A549 (cell line): Measurements from ENCODE around the gene NECAB3. TPM values are rescaled to one million over a fixed set of nuclear protein-coding genes. Genes with fewer than 3 reads are reported as not detected.

Experiments used
- ATAC-seq, 2 experiments: fragments of 200-7000 bp in 1 of 2; fragments of >200 bp in 1 of 2; cut with Nextera tagmentation in 1 of 2; cut with Tn5 transposase in 1 of 2; 3 replicates each; pipeline versions ENCODE4 v1.8.0 to v1.9.1; 2018 to 2020; ENCODE audit warnings: mild to moderate bottlenecking in 1 of 2, moderate library complexity in 1 of 2
- CTCF ChIA-PET: fragments of 300-600 bp; sonication (Branson Sonifier 250); formaldehyde crosslinking; extraction: SDS; loops from one replicate; lab custom pipeline; 2021; ENCODE audit warnings: antibody characterized with exemption, inconsistent platforms; lab: Yijun Ruan, JAX
- POLR2A ChIA-PET: fragments of 350-600 bp; formaldehyde crosslinking; extraction: SDS; loops from one replicate; lab custom pipeline; 2021; ENCODE audit warnings: antibody characterized with exemption, inconsistent platforms; lab: Yijun Ruan, JAX
- DNase-seq, 2 experiments: peaks; one replicate each; pipeline versions ENCODE4 v3.0.0 to v3.0.0-alpha.2; 2011 to 2016; ENCODE audit warnings: low read depth in 1 of 2, low spot score in 1 of 2
- FAIRE-seq: peaks from 2 replicates; lab custom pipeline; 2011; peaks lifted over from hg19 to GRCh38; lab: Jason Lieb, UNC
- H3K27ac ChIP-seq, 2 experiments: fragments of >200 bp; sonication (Bioruptor Twin); formaldehyde crosslinking; 3 replicates each; pipeline ENCODE4 v1.5.1; 2016 to 2017
- H3K4me1 ChIP-seq: fragments of >200 bp; sonication (Bioruptor Twin); formaldehyde crosslinking; 3 replicates; pipeline ENCODE4 v1.6.1; 2016
- H3K4me2 ChIP-seq: fragments of >200 bp; sonication (Bioruptor Twin); formaldehyde crosslinking; 3 replicates; pipeline ENCODE4 v1.6.1; 2016
- H3K4me3 ChIP-seq: fragments of >200 bp; sonication (Bioruptor Twin); formaldehyde crosslinking; 3 replicates; pipeline ENCODE4 v1.5.1; 2016
- H3K9me3 ChIP-seq: fragments of >200 bp; sonication (Bioruptor Twin); formaldehyde crosslinking; 3 replicates; pipeline ENCODE4 v1.6.1; 2016
- BHLHE40 ChIP-seq: IDR thresholded peaks from 2 replicates; pipeline ENCODE4 v1.6.1; 2012; ENCODE audit warnings: low read depth, low read length, inconsistent platforms
- EHF ChIP-seq: fragments of 250-450 bp; sonication (Bioruptor Pico); IDR thresholded peaks from 2 replicates; pipeline ENCODE4 v1.5.0; 2020; ENCODE audit warnings: mild to moderate bottlenecking
- GATA3 ChIP-seq: IDR thresholded peaks from 2 replicates; pipeline ENCODE4 v1.6.1; 2012; ENCODE audit warnings: borderline replicate concordance
- HEYL ChIP-seq: fragments of 250-450 bp; sonication (Bioruptor Pico); IDR thresholded peaks from 2 replicates; pipeline ENCODE4 v1.8.0; 2021; ENCODE audit warnings: mild to moderate bottlenecking, moderate library complexity
- HOXB5 ChIP-seq: fragments of 250-450 bp; sonication (Bioruptor Pico); IDR thresholded peaks from 2 replicates; pipeline ENCODE4 v1.5.0; 2020; ENCODE audit warnings: mild to moderate bottlenecking, moderate library complexity
- MAFK ChIP-seq: fragments of 450-650 bp; IDR thresholded peaks from 2 replicates; pipeline ENCODE4 v1.6.1; 2014; ENCODE audit not compliant: partially characterized antibody
- MAZ ChIP-seq: fragments of 150-350 bp; IDR thresholded peaks from 2 replicates; pipeline ENCODE4 v1.6.1; 2014; ENCODE audit warnings: antibody characterized with exemption, low read depth, low read length, borderline replicate concordance
- MYC ChIP-seq: IDR thresholded peaks from 2 replicates; pipeline ENCODE4 v1.6.1; 2012; ENCODE audit warnings: mild to moderate bottlenecking, inconsistent platforms, low read length, improper control_type of control experiment, borderline replicate concordance
- NR3C1 ChIP-seq: fragments of >200 bp; sonication (Bioruptor Twin); formaldehyde crosslinking; IDR thresholded peaks from 3 replicates; pipeline ENCODE4 v1.6.1; 2017
- RCOR1 ChIP-seq: fragments of 150-350 bp; IDR thresholded peaks from 2 replicates; pipeline ENCODE4 v1.6.1; 2014; ENCODE audit warnings: antibody characterized with exemption, low read length, low read depth
- SMC3 ChIP-seq: fragments of >200 bp; sonication (Bioruptor Twin); formaldehyde crosslinking; IDR thresholded peaks from 3 replicates; pipeline ENCODE4 v1.6.1; 2018; ENCODE audit warnings: inconsistent platforms
- TP53 ChIP-seq: fragments of 250-450 bp; sonication (Bioruptor Pico); IDR thresholded peaks from 2 replicates; pipeline ENCODE4 v1.5.0; 2021; ENCODE audit warnings: mild to moderate bottlenecking, moderate library complexity
- ZC3H11A ChIP-seq: fragments of 450-650 bp; IDR thresholded peaks from 2 replicates; pipeline ENCODE4 v1.6.1; 2014; ENCODE audit warnings: antibody characterized with exemption, mild to moderate bottlenecking
- ZFP36 ChIP-seq: fragments of 450-650 bp; IDR thresholded peaks from 2 replicates; pipeline ENCODE4 v1.6.1; 2014; ENCODE audit warnings: borderline replicate concordance; ENCODE audit not compliant: partially characterized antibody
- ZNF302 ChIP-seq: fragments of 250-450 bp; sonication (Bioruptor Pico); IDR thresholded peaks from 2 replicates; pipeline ENCODE4 v1.9.0; 2021; ENCODE audit warnings: inconsistent platforms, mild to moderate bottlenecking, moderate library complexity
- WGBS: methylation state at CpG from one replicate; pipeline ENCODE4 v1.1.6; 2017; ENCODE audit errors: missing lambda C conversion rate; 5-methylcytosine and 5-hydroxymethylcytosine counted together
- polyA plus RNA-seq, 4 experiments: library from polyadenylated mRNA; depleted of rRNA in 3 of 4; stranded (reverse); fragments of >200 nt; fragmentation: RNase III in 1 of 4; extraction: RNeasy Plus Mini Kit Qiagen cat#74134 plus additional on column Dnase treatment in 1 of 4; gene quantifications; 2 replicates in 3 of 4; 3 replicates in 1 of 4; pipeline ENCODE4 v1.2.3, GENCODE V29; 2011 to 2017
- TF ChIP-seq, protein P1 (sequence below): IDR thresholded peaks from 2 replicates; pipeline ENCODE4 v1.6.1; 2012; ENCODE audit warnings: low read depth, borderline replicate concordance
- TF ChIP-seq, protein P2 (sequence below): fragments of 250-450 bp; sonication (Bioruptor Pico); IDR thresholded peaks from 2 replicates; pipeline ENCODE4 v1.5.0; 2020; ENCODE audit warnings: low read depth, mild to moderate bottlenecking, moderate library complexity
- TF ChIP-seq, protein P3 (sequence below): fragments of >200 bp; sonication (Bioruptor Twin); formaldehyde crosslinking; IDR thresholded peaks from 3 replicates; pipeline ENCODE4 v1.6.1; 2016
- TF ChIP-seq, protein P4 (sequence below): fragments of >200 bp; sonication (Bioruptor Twin); formaldehyde crosslinking; IDR thresholded peaks from 2 replicates; pipeline ENCODE4 v1.6.1; 2016

NECAB3 gene
- polyA plus RNA-seq, 2 of the 4 experiments (the other 2 are of a cell fraction), result 9.3 to 19.3 TPM

DNA sequence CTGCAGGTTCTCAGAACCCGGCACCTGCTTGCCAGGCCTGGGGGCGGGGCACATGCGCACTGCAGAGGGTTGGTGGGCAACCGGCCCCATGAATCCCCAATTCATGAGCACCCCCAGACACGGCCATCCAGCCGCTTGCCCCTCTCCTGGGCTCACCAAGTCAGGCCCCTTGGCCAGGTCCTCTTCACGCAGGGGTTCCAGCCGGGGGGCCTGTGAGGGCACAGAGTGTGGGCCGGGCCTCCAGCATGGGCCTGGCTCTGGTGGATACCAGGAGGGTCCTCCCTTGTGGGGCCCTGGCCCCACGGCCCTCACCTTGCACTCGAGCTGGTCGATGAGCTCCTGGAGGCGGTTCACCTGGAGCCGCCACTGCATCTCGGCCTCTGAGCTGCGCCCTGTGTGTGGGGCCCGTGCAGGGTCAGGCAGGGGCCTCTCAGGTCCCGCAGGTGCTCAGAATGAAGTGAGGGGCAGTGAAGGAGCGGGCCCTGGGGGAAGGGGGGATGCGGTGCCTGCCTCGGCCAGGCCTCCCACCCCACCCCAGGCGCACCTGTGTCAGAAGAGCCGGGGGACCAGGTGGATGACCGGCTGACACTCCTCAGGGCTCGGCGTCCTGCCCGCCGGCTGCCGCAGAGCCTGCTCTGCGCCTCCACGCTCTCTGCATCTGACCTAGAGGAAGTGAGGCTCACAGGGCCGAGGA, 14.7 kb downstream of the NECAB3 start:
- TF ChIP-seq MYC, result no peak
- no peak for TF ChIP-seq MAFK
- TF ChIP-seq, protein P1, sequence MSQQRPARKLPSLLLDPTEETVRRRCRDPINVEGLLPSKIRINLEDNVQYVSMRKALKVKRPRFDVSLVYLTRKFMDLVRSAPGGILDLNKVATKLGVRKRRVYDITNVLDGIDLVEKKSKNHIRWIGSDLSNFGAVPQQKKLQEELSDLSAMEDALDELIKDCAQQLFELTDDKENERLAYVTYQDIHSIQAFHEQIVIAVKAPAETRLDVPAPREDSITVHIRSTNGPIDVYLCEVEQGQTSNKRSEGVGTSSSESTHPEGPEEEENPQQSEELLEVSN, result no peak
- no peak for TF ChIP-seq MAZ
- TF ChIP-seq, protein P2, sequence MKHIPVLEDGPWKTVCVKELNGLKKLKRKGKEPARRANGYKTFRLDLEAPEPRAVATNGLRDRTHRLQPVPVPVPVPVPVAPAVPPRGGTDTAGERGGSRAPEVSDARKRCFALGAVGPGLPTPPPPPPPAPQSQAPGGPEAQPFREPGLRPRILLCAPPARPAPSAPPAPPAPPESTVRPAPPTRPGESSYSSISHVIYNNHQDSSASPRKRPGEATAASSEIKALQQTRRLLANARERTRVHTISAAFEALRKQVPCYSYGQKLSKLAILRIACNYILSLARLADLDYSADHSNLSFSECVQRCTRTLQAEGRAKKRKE (CRISPR knock-in tag), result no peak
- no peak for TF ChIP-seq ZC3H11A
- no peak for TF ChIP-seq HEYL (CRISPR knock-in tag)
- TF ChIP-seq ZNF302, result no peak
- TF ChIP-seq HOXB5, result no peak
- TF ChIP-seq RCOR1, result no peak
- TF ChIP-seq ZFP36, result no peak
- TF ChIP-seq NR3C1, result no peak
- ChIA-PET CTCF (interaction anchor here (1.2 to 1.7 kb wide), 2 partner anchors 17 to 202 kb away, joined by 4 to 5 read pairs; no protein-coding TSS in a partner anchor), POLR2A (no interaction called here)
- H3K4me2 ChIP-seq, result no peak overlapping the region
- no peak for ATAC-seq
- FAIRE-seq, result no peak
- 95% methylated on average over 14 of the region's 32 CpGs for WGBS
- DNase-seq, result no peak
- H3K27ac ChIP-seq, result no peak overlapping the region
- no peak overlapping the region for H3K4me3 ChIP-seq
- H3K9me3 ChIP-seq, result no peaks in the 10 kb centered on the region
- peaks cover 12% of the 10 kb centered on the region for H3K4me1 ChIP-seq

DNA sequence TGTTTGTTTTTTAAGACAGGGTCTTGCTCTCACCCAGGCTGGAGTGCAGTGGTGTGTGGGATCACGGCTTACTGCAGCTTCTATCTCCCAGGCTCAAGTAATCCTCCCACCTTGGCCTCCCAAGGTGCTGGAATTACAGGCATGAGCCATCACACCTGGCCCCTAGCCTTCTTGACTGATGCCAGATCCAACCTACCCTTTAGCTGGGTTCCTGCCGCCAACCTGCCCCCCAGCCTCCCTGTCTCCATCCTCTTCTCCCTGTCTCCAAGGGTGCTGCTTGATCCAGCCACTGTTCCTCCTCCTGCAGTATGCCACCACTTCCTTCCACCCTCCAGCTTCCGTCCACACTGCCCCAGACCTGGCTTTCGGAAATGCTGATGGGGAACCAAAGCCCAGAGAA, 15.3 kb downstream of the NECAB3 start:
- 99% methylated on average over 4 of the region's 4 CpGs for WGBS
- DNase-seq (no peak), FAIRE-seq (no peak), ATAC-seq (no peak)
- Histone ChIP-seq H3K27ac (no peak overlapping the region), H3K9me3 (no peaks in the 10 kb centered on the region), H3K4me2 (no peak overlapping the region), H3K4me3 (no peak overlapping the region), H3K4me1 (peaks cover 6% of the 10 kb centered on the region)
- ChIA-PET POLR2A (no interaction called here), CTCF (interaction anchor here (1.2 to 1.7 kb wide), 2 partner anchors 17 to 201 kb away, joined by 4 to 5 read pairs; no protein-coding TSS in a partner anchor)
- TF ChIP-seq, protein P1, result no peak
- TF ChIP-seq MAFK, result no peak
- TF ChIP-seq RCOR1, result no peak

DNA sequence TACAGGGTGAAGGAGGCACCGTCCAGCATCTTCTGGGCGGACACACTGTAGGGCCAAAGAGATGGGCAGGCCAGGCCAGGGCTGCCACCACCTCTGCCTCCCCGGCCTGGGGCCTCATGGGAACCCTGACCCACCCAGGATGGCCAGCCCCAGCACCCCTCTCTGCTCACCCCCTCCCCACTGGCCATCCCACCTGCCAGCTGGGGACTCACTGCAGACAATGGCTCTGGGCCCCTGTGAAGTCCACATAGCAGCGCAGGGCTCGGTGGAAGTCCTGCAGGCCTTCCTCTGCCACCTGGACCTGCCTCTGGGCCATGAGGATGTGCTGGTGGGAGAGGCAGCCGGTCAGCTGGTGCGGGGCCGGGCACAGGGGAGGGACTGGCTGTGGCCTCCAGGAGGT, 15.7 kb downstream of the NECAB3 start:
- DNase-seq, result no peak
- ChIA-PET POLR2A (no interaction called here), CTCF (interaction anchor here (1.2 to 1.7 kb wide), 2 partner anchors 16 to 201 kb away, joined by 4 to 5 read pairs; no protein-coding TSS in a partner anchor)
- 100% methylated on average over 1 of the region's 8 CpGs for WGBS
- TF ChIP-seq SMC3 (no peak), EHF (CRISPR knock-in tag) (no peak), GATA3 (no peak), TP53 (CRISPR knock-in tag) (no peak), BHLHE40 (no peak)
- TF ChIP-seq, protein P3, sequence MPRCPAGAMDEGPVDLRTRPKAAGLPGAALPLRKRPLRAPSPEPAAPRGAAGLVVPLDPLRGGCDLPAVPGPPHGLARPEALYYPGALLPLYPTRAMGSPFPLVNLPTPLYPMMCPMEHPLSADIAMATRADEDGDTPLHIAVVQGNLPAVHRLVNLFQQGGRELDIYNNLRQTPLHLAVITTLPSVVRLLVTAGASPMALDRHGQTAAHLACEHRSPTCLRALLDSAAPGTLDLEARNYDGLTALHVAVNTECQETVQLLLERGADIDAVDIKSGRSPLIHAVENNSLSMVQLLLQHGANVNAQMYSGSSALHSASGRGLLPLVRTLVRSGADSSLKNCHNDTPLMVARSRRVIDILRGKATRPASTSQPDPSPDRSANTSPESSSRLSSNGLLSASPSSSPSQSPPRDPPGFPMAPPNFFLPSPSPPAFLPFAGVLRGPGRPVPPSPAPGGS, result no peak
- TF ChIP-seq, protein P4, sequence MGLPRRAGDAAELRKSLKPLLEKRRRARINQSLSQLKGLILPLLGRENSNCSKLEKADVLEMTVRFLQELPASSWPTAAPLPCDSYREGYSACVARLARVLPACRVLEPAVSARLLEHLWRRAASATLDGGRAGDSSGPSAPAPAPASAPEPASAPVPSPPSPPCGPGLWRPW, result no peak
- no peak overlapping the region for H3K4me3 ChIP-seq
- no peak overlapping the region for H3K4me2 ChIP-seq
- ATAC-seq, result no peak
- H3K9me3 ChIP-seq, result no peaks in the 10 kb centered on the region
- FAIRE-seq, result no peak
- H3K27ac ChIP-seq, result no peak overlapping the region
- H3K4me1 ChIP-seq, result peaks cover 8% of the 10 kb centered on the region; the same call in 2 of the 3 replicates
